GM19025 (cell line): ENCODE data around the gene SBF2.
"Not testable (repeated sequence)": the region's sequence is repeated elsewhere in the genome, so short reads cannot be mapped to it uniquely, and the experiment has no call there.

ENCODE experiments used
- ATAC-seq: cut with Tn5 transposase; IDR thresholded peaks from one replicate; pipeline ENCODE4 v1.9.1; 2021; ENCODE audit warnings: mild to moderate bottlenecking, low read depth, moderate library complexity; ENCODE audit not compliant: unreplicated experiment

SBF2 gene

DNA sequence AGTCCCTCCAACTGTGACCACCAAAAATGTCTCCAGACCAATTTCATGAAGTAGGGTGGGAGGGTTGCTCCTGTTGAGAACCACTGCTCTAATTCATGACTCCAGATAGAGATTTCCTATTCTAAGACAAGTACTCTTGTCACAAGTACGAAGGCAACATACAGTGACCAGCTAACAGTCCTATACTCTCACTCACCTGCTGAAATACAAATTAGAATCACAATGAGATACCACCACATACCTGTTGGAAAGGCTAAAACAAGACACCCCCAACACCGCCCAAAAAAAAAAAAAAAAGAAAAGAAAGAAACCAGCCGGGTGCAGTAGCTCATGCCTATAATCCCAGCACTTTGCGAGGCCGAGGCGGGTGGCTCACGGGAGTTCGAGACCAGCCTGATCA is 319.6 kb downstream of the SBF2 start:
- no peak for ATAC-seq

DNA sequence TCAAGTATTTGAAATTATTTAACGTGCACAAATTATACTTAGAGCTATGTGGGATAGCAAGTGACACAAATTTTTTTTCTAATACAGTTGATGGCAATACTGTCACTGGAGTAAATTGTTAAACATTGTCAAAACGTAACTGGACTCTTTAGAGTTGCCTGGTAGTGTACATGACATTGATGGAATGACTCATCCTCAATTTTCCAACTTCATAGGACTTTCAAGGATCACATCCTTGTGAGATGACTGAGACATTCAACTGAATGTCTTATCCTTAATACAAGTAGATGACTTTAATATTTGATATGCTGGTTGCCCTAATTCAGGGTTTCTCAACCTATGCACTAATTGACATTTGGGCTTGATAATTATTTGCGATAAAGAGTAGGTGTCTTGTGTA is 320.1 kb downstream of the SBF2 start:
- no peak for ATAC-seq

DNA sequence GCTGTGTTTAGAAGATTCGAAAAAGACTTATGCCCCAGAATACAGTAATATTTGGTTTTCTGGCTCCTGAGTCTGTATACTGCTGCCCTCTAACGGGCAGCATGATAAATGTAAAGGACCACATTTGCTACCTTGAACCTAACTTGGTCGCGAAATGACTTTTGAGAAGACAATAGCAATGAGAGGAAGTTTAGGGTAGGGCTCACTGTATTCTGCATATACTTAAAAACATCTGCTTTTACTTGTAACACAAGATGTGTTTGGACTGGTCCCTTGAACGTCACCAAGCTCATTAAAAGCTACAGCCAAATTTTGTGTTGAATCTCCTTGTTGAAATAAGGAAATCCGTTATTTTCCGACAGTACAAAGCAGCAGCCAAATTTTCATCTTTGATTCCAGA is 321.0 kb downstream of the SBF2 start:
- ATAC-seq: no peak

DNA sequence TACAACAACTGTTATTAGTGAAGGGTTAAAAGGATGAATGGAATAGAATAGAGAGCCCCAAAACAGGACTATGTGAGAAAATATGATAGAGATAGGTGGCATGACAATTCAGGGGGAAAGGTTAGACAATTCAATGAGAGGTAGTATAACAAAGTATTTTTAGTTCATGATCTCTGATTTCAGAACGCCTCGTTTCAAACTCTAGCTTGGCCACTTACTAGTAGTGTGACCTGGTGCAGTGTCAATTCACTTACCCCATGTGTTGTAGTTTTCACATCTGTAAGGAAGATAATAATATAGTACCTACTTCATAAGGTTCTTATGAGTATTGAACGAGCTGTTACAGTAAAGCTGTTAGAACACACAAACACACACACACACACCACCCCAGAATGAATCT is 322.1 kb downstream of the SBF2 start:
- ATAC-seq: no peak

DNA sequence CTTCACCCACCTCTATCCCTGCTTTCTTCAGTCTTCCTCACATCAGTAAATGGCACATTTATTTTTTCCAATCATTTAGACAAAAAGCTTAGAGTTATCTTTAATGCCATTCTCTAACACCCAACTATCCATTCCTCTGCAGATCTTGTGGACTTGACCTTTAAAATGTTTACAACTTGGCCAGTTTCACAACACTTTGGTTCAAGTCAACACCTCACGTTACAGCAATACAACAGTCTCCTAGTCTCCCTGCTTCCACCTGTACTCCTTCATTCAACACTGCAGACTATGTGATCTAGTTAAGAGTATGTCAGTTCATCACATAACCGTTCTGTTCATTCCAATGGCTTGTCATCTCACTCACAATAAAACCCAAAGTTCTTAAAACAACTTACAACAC is 325.0 kb downstream of the SBF2 start:
- no peak for ATAC-seq

DNA sequence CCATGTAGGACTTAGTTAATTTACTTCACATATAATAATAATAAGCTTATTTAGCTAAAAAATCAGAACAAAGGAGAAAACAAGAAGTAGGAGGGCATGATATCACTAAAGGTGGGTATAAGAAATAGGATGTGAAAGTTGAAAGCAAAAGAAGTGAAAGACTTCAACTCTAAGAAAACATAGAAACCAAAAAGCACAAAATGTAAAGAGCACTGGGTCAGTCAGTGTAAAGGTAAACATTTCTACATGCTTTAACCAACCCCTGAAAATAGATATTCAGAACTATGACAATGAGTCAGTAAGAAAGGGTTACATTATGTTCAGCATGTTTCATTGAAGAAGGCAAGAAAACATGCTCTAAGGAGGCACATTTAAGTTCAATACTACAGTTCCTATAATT is 331.3 kb downstream of the SBF2 start:
- ATAC-seq: no peak

GRCh38 chr11:9957072-9957471 is 336.9 kb downstream of the SBF2 start:
- no peak for ATAC-seq

- no peak for ATAC-seq
Measured at GRCh38 chr11:9956483-9956882, 337.5 kb downstream of the SBF2 start.

DNA sequence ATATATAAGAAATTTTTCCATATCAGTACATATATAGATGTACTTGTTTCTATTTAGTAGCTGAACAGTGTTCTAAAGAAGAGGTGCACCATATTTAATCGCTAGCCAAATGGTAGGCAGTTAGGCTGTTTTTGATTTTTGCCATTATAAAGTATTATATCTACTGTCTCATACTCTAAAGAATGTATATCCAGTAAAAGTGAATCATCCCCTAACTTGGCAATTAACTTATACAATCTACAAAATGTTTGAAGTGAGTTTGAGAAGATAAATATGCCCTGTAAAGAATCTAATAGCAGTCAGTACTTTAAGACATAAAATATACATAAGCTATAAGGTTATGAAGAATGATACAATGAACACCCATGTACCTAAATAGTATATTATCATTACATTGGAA is 338.6 kb downstream of the SBF2 start:
- no peak for ATAC-seq

- ATAC-seq: no peak
Measured at GRCh38 chr11:9953994-9954626, 339.9 kb downstream of the SBF2 start.

DNA sequence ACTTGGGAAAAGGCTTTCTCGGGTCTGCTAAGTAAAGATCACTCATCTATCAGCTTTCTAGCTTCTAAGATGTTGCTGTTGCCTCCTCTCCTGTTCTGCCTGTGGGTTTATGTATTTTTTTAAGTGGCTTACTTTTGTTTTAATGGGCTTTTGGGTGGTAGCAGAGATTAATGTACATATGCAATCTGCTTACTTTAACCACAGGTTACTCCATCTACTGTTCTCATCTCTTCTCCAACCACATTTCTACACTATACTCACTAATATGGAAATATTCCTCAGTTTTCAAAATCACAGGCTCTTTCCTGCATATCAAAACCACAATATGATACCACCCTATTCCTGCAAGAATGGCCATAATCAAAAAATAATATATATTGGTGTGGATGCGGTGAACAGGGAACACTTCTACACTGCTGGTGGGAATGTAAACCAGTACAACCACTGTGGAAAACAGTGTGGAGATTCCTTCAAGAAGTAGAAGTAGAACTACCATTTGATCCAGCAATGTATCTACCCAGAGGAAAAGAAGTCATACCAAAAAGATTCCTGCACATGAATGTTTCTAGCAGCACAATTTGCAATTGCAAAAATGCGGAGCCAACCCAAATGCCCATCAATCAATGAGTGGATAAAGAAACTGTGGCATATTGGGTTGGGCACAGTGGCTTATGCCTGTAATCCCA is 341.4 kb downstream of the SBF2 start:
- ATAC-seq: no peak

DNA sequence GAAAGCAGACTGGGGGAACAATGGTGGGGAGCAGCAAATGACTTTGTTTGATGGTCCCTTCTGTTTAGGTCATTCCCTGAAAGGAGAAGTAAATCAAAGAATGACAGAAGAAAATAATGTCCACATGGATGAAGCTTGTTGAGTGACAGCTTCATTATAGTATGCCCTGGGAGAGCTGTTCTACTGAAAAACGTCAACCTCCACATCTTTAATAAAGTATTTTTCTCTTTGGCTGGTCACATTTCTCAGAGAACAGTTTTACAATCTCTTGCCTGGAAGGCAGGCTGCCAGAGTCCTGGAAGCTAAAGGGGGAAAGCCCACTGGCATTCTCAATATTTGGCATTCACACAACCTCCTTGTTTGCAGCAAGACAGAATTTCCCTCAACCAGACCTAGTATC is 342.2 kb downstream of the SBF2 start:
- no peak for ATAC-seq

GRCh38 chr11:9950462-9950861 is 343.6 kb downstream of the SBF2 start:
- no peak for ATAC-seq

DNA sequence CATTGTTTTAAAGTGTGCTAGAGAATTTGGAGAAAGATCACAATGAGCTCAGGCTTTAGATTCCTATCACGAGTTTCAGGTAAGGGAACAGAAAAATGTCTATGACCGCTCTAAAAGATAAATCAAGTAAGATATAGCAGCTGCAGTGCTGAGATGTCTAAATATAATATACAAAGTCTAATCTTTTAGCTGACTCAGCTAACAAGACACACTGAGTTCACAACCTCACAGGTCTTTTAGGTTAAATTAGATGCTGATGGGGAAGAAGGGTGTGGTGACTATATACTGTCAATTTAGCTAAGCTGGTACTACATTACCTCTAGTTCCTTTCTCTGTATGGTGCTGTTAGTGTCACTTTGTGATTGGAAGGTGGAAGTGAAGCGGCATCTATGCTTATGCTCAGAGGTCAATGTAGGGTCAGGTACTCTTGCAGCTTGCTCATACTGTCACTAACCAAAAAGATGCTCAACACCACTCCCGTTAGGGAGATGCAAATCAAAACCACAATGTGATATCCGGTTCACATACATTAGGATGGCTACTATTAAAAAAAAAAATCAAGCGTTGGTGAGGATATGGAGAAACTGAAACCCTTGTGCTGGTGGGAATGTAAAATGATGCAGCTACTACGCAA is 346.7 kb downstream of the SBF2 start:
- no peak for ATAC-seq

DNA sequence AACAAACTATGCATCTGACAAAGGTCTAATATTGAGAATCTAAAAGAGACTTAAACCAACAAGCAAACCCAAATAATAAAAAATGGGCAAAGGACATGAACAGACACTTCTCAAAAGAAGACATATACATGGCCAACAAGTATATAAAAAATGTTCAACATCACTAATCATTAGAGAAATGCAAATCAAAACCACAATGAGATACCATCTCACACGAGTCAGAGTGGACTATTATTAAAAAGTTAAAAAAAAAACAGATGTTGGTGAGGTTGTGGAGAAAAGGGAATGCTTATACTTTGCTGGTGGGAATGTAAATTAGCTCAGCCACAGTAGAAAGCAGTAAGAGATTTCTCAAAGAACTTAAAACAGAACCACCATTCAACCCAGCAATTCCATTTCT is 348.3 kb downstream of the SBF2 start:
- ATAC-seq: not testable (repeated sequence)

GRCh38 chr11:9943386-9944110 is 350.5 kb downstream of the SBF2 start:
- ATAC-seq: no peak

DNA sequence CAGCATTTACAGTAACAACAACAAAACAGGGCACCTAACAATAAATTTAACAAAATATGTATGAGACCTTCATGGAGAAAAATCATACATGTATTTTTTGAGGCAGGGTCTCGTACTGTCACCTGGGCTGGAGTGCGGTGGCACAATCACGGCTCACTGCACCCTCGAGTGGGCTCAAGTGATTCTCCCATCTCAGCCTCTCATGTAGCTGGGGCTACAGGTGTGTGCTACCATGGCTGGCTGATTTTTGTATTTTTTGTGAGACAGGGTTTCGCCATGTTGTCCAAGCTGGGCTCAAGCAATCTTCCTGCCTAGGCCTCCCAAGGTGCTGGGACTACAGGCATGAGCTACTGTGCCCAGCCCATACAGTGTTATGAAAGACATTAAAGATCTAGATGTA is 352.0 kb downstream of the SBF2 start:
- ATAC-seq: no peak

GRCh38 chr11:9939150-9939549 is 354.9 kb downstream of the SBF2 start:
- not testable (repeated sequence) for ATAC-seq

GRCh38 chr11:9936754-9937153 is 357.3 kb downstream of the SBF2 start:
- ATAC-seq: no peak

- not testable (repeated sequence) for ATAC-seq
Measured at GRCh38 chr11:9932843-9933242, 361.2 kb downstream of the SBF2 start.

DNA sequence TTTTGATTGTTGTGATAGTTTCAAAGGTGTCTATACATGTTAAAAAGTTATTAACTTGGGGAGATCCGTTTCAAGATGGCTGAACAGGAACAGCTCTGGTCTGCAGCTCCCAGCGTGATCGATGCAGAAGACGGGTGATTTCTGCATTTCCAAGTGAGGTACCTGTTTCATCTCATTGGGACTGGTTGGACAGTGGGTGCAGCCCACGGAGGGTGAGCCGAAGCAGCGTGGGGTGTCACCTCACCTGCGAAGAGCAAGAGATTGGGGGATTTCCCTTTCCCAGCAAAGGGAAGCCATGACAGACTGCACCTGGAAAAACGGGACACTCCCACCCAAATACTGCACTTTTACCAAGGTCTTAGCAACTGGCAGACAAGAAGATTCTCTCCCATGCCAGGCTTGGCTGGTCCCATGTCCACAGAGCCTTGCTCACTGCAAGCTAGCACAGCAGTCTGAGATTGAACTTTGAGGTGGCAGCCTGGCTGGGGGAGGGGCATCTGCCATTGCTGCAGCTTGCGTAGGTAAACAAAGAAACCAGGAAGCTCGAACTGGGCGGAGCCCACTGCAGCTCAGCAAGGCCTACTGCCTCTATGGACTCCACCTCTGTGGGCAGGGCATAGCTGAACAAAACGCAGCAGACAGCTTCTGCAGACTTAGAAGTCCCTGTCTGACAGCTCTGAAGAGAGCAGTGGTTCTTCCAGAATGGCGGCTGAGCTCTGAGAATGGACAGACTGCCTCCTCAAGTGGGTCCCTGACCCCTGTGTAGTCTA is 363.3 kb downstream of the SBF2 start:
- ATAC-seq: not testable (repeated sequence)
